ENCODE measurements around the gene HOXB8. TPM values are rescaled to one million over a fixed set of nuclear protein-coding genes. Genes with fewer than 3 reads are reported as not detected.

Gene HOXB8
- total and polyA plus RNA-seq, 10 donors: 0.07 to 0.14 TPM; not detected in 8

DNA sequence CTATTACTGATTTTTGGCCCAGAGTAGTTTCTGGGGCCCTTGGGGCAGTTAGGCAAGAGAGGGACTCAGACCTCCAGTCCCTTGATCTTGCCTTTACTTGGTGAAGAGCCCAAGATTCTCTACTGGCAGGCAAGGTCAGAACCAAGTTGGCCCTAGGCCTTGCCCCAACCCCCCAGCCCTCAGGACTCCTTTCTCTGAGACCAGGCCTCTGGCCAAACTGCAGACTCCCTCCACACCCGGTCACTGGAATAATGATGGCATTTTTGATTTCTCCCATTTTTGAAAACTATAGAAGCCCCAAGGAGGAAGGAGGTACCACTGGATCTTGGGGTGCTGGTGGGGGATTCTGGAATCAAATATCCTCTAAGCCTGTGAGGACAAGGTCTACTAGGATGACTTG lies 29.1 kb upstream of the HOXB8 start:
- DNase-seq: no peak
- no peak overlapping the region for H3K27ac ChIP-seq
- no peaks in the 10 kb centered on the region for H3K9me3 ChIP-seq
- WGBS, 5 donors: 80 to 87% (median 83%) methylated on average over 1 of the region's 1 CpG
- H3K27me3 ChIP-seq (replicated peaks in 1 of 7): peaks cover 16 to 100% (median 88%) of the 10 kb centered on the region in 7 donors
- no peaks in the 10 kb centered on the region for H3K36me3 ChIP-seq
- intact Hi-C loops (cut with DNase I; ENCODE audit: low total_unique reads): no loop called here
- H3K4me3 ChIP-seq: no peak overlapping the region
- TF ChIP-seq POLR2AphosphoS5 (IDR thresholded peaks at IDR 0.05) (no peak), CTCF (IDR thresholded peaks at IDR 0.05 in 8 of 11, conservative IDR thresholded peaks at IDR 0.05 in 3 of 11) (no peak), POLR2A (IDR thresholded peaks at IDR 0.05) (no peak)
- peaks cover 5 to 44% (median 26%) of the 10 kb centered on the region in 6 donors for H3K4me1 ChIP-seq

- peaks cover 19 to 100% (median 93%) of the 10 kb centered on the region in 7 donors for H3K27me3 ChIP-seq (replicated peaks in 1 of 7)
- H3K9me3 ChIP-seq: no peaks in the 10 kb centered on the region
- no peak overlapping the region for H3K4me3 ChIP-seq
- no peak for TF ChIP-seq CTCF (IDR thresholded peaks at IDR 0.05 in 8 of 11, conservative IDR thresholded peaks at IDR 0.05 in 3 of 11)
- TF ChIP-seq POLR2A (IDR thresholded peaks at IDR 0.05): no peak
- TF ChIP-seq POLR2AphosphoS5 (IDR thresholded peaks at IDR 0.05): no peak
- H3K4me1 ChIP-seq: peaks cover 5 to 44% (median 26%) of the 10 kb centered on the region in 6 donors
- DNase-seq: no peak
- intact Hi-C loops (cut with DNase I; ENCODE audit: low total_unique reads): no loop called here
- no peak overlapping the region for H3K27ac ChIP-seq
- no peaks in the 10 kb centered on the region for H3K36me3 ChIP-seq
These were observed 28.6 kb upstream of the HOXB8 start for GRCh38 chr17:48643697-48644012.

- intact Hi-C loops (cut with DNase I; ENCODE audit: low total_unique reads): no loop called here
- no peak for TF ChIP-seq POLR2AphosphoS5 (IDR thresholded peaks at IDR 0.05)
- no peak for TF ChIP-seq POLR2A (IDR thresholded peaks at IDR 0.05)
- TF ChIP-seq CTCF (IDR thresholded peaks at IDR 0.05 in 8 of 11, conservative IDR thresholded peaks at IDR 0.05 in 3 of 11): no peak
- Histone ChIP-seq H3K36me3 (no peaks in the 10 kb centered on the region), H3K9me3 (no peaks in the 10 kb centered on the region), H3K27me3 (replicated peaks in 1 of 7) (peaks cover 19 to 100% (median 94%) of the 10 kb centered on the region in 7 donors), H3K27ac (no peak overlapping the region), H3K4me3 (no peak overlapping the region), H3K4me1 (peaks cover 5 to 44% (median 26%) of the 10 kb centered on the region in 6 donors)
- WGBS, 5 donors: 44 to 58% (median 52%) methylated on average over 21 to 23 of the region's 23 CpGs
- DNase-seq: no peak
These were observed 28.0 kb upstream of the HOXB8 start for GRCh38 chr17:48642843-48643696.

- DNase-seq: no peak
- intact Hi-C loops (cut with DNase I; ENCODE audit: low total_unique reads): no loop called here
- H3K36me3 ChIP-seq: no peaks in the 10 kb centered on the region
- H3K4me3 ChIP-seq: no peak overlapping the region
- H3K27ac ChIP-seq: no peak overlapping the region
- H3K9me3 ChIP-seq: no peaks in the 10 kb centered on the region
- peaks cover 5 to 36% (median 20%) of the 10 kb centered on the region in 6 donors for H3K4me1 ChIP-seq
- peaks cover 19 to 100% (median 95%) of the 10 kb centered on the region in 7 donors for H3K27me3 ChIP-seq (replicated peaks in 1 of 7)
- no peak for TF ChIP-seq CTCF (IDR thresholded peaks at IDR 0.05 in 8 of 11, conservative IDR thresholded peaks at IDR 0.05 in 3 of 11)
- TF ChIP-seq POLR2A (IDR thresholded peaks at IDR 0.05): no peak
- no peak for TF ChIP-seq POLR2AphosphoS5 (IDR thresholded peaks at IDR 0.05)
- 11 to 19% (median 13%) methylated on average over 16 to 58 of the region's 58 CpGs for WGBS, 5 donors
These were observed 27.2 kb upstream of the HOXB8 start for GRCh38 chr17:48642059-48642842.
